Muscle of leg (tissue), 11 donors: ENCODE data around the gene VPS16. TPM values are rescaled to one million over a fixed set of nuclear protein-coding genes. Genes with fewer than 3 reads are reported as not detected.

Source experiments
- DNase-seq: peaks from one replicate; pipeline ENCODE4 v3.0.0; 2013
- H3K27ac ChIP-seq: one replicate; pipeline ENCODE4 v1.5.1; 2013; ENCODE audit warnings: mild to moderate bottlenecking, low read length, control low read depth
- H3K27me3 ChIP-seq: one replicate; pipeline ENCODE4 v1.6.1; 2013; ENCODE audit warnings: low read length; ENCODE audit not compliant: control insufficient read depth, insufficient read depth
- H3K36me3 ChIP-seq: one replicate; pipeline ENCODE4 v1.6.1; 2013; ENCODE audit warnings: low read length; ENCODE audit not compliant: control insufficient read depth, insufficient read depth
- H3K4me1 ChIP-seq: one replicate; pipeline ENCODE4 v1.6.1; 2013; ENCODE audit warnings: low read length; ENCODE audit not compliant: control insufficient read depth, insufficient read depth
- H3K4me3 ChIP-seq: one replicate; pipeline ENCODE4 v1.5.1; 2013; ENCODE audit warnings: low read length, control low read depth
- H3K9me3 ChIP-seq: replicated peaks from 2 replicates; pipeline ENCODE4 v1.6.1; 2013; ENCODE audit warnings: low read depth, low read length; ENCODE audit not compliant: control insufficient read depth
- WGBS: methylation state at CpG from one replicate; pipeline ENCODE4 v1.1.5; 2013; ENCODE audit warnings: missing lambda C conversion rate; ENCODE audit not compliant: insufficient coverage; 5-methylcytosine and 5-hydroxymethylcytosine counted together
- polyA plus RNA-seq, 8 donors: library from polyadenylated mRNA; unstranded; fragments of 120-200 nt; gene quantifications; one replicate each; pipeline versions ENCODE4 v1.2.1 to v1.2.3, GENCODE V29; 2013; ENCODE audit warnings: inconsistent platforms in 1 of 8, low replicate concordance in 1 of 8; ENCODE audit not compliant: insufficient read length in 8 of 8, insufficient read depth in 1 of 8
- total RNA-seq: library from RNA; stranded (reverse); fragments of 120-200 nt; gene quantifications from one replicate; pipeline ENCODE4 v1.2.4, GENCODE V29; 2013

VPS16 gene
- total and polyA plus RNA-seq, 9 donors: 21.5 to 28.9 (median 23.7) TPM

- H3K27ac ChIP-seq: no peak overlapping the region
- DNase-seq: no peak
- no peak overlapping the region for H3K4me3 ChIP-seq
- no peaks in the 10 kb centered on the region for H3K9me3 ChIP-seq
- H3K27me3 ChIP-seq: no peaks in the 10 kb centered on the region
- peaks cover 5% of the 10 kb centered on the region for H3K36me3 ChIP-seq
- WGBS: 82% methylated on average over 4 of the region's 5 CpGs
- peaks cover 2% of the 10 kb centered on the region for H3K4me1 ChIP-seq
Observed at GRCh38 chr20:2846698-2847097, 6.2 kb downstream of the VPS16 start.

- no peak overlapping the region for H3K4me3 ChIP-seq
- H3K36me3 ChIP-seq: peaks cover 5% of the 10 kb centered on the region
- H3K4me1 ChIP-seq: no peaks in the 10 kb centered on the region
- no peak overlapping the region for H3K27ac ChIP-seq
- no peaks in the 10 kb centered on the region for H3K9me3 ChIP-seq
- no peaks in the 10 kb centered on the region for H3K27me3 ChIP-seq
- DNase-seq: no peak
- 88% methylated on average over 4 of the region's 4 CpGs for WGBS
Observed at GRCh38 chr20:2847802-2848201, 7.3 kb downstream of the VPS16 start.

GRCh38 chr20:2849529-2849928, 9.0 kb downstream of the VPS16 start:
- WGBS: 80% methylated on average over 1 of the region's 4 CpGs
- Histone ChIP-seq H3K27me3 (no peaks in the 10 kb centered on the region), H3K9me3 (no peaks in the 10 kb centered on the region), H3K4me1 (no peaks in the 10 kb centered on the region), H3K27ac (no peak overlapping the region), H3K4me3 (no peak overlapping the region), H3K36me3 (peaks cover 5% of the 10 kb centered on the region)
- no peak for DNase-seq

- 88% methylated on average over 6 of the region's 10 CpGs for WGBS
- Histone ChIP-seq H3K27ac (no peak overlapping the region), H3K9me3 (no peaks in the 10 kb centered on the region), H3K36me3 (peaks cover 5% of the 10 kb centered on the region), H3K27me3 (no peaks in the 10 kb centered on the region), H3K4me1 (no peaks in the 10 kb centered on the region), H3K4me3 (no peak overlapping the region)
- DNase-seq: no peak
Observed at GRCh38 chr20:2851086-2851485, 10.5 kb downstream of the VPS16 start.

- H3K4me3 ChIP-seq: no peak overlapping the region
- peaks cover 10% of the 10 kb centered on the region for H3K4me1 ChIP-seq
- H3K27ac ChIP-seq: no peak overlapping the region
- H3K9me3 ChIP-seq: no peaks in the 10 kb centered on the region
- WGBS: 76% methylated on average over 2 of the region's 2 CpGs
- DNase-seq: no peak
- peaks cover 33% of the 10 kb centered on the region for H3K36me3 ChIP-seq
- H3K27me3 ChIP-seq: no peaks in the 10 kb centered on the region
Observed at GRCh38 chr20:2858591-2858990, 18.0 kb downstream of the VPS16 start.

- no peak overlapping the region for H3K4me3 ChIP-seq
- no peaks in the 10 kb centered on the region for H3K27me3 ChIP-seq
- no peaks in the 10 kb centered on the region for H3K9me3 ChIP-seq
- DNase-seq: no peak
- H3K27ac ChIP-seq: no peak overlapping the region
- peaks cover 10% of the 10 kb centered on the region for H3K4me1 ChIP-seq
- 81% methylated on average over 4 of the region's 4 CpGs for WGBS
- peaks cover 37% of the 10 kb centered on the region for H3K36me3 ChIP-seq
Observed at GRCh38 chr20:2859330-2860121, 19.0 kb downstream of the VPS16 start.

GRCh38 chr20:2864626-2865025, 24.1 kb downstream of the VPS16 start:
- Histone ChIP-seq H3K4me3 (no peak overlapping the region), H3K9me3 (no peaks in the 10 kb centered on the region), H3K36me3 (peaks cover 63% of the 10 kb centered on the region), H3K27ac (no peak overlapping the region), H3K27me3 (no peaks in the 10 kb centered on the region), H3K4me1 (peaks cover 2% of the 10 kb centered on the region)
- WGBS: 94% methylated on average over 12 of the region's 12 CpGs
- DNase-seq: no peak

- WGBS: 96% methylated on average over 10 of the region's 10 CpGs
- Histone ChIP-seq H3K9me3 (no peaks in the 10 kb centered on the region), H3K27me3 (no peaks in the 10 kb centered on the region), H3K36me3 (peaks cover 60% of the 10 kb centered on the region), H3K4me3 (no peak overlapping the region), H3K4me1 (no peaks in the 10 kb centered on the region), H3K27ac (no peak overlapping the region)
- DNase-seq: no peak
Observed at GRCh38 chr20:2865101-2865500, 24.6 kb downstream of the VPS16 start.

GRCh38 chr20:2865630-2866029, 25.1 kb downstream of the VPS16 start:
- DNase-seq: no peak
- Histone ChIP-seq H3K4me1 (peaks cover 5% of the 10 kb centered on the region), H3K36me3 (peaks cover 54% of the 10 kb centered on the region), H3K27me3 (peaks cover 3% of the 10 kb centered on the region), H3K4me3 (no peak overlapping the region), H3K27ac (no peak overlapping the region), H3K9me3 (no peaks in the 10 kb centered on the region)
- 100% methylated on average over 2 of the region's 3 CpGs for WGBS

GRCh38 chr20:2866236-2866635, 25.7 kb downstream of the VPS16 start:
- WGBS: 93% methylated on average over 6 of the region's 11 CpGs
- Histone ChIP-seq H3K9me3 (no peaks in the 10 kb centered on the region), H3K27ac (no peak overlapping the region), H3K27me3 (peaks cover 9% of the 10 kb centered on the region), H3K36me3 (peaks cover 48% of the 10 kb centered on the region), H3K4me3 (no peak overlapping the region), H3K4me1 (peaks cover 11% of the 10 kb centered on the region)
- no peak for DNase-seq
